Dermis blood vessel endothelial cell (primary cell): Measurements from ENCODE around the gene KCNMA1. TPM values are rescaled to one million over a fixed set of nuclear protein-coding genes. Genes with fewer than 3 reads are reported as not detected.

Experiments used
- DNase-seq: peaks from one replicate; pipeline ENCODE4 v3.0.0; 2010
- total RNA-seq: library from RNA; depleted of rRNA; stranded (reverse); fragments of >200 nt; gene quantifications from 2 replicates; pipeline ENCODE4 v1.2.3, GENCODE V29; 2014

Gene KCNMA1
- total RNA-seq, 1 donor from 2014 or later: under 0.01 TPM

DNA sequence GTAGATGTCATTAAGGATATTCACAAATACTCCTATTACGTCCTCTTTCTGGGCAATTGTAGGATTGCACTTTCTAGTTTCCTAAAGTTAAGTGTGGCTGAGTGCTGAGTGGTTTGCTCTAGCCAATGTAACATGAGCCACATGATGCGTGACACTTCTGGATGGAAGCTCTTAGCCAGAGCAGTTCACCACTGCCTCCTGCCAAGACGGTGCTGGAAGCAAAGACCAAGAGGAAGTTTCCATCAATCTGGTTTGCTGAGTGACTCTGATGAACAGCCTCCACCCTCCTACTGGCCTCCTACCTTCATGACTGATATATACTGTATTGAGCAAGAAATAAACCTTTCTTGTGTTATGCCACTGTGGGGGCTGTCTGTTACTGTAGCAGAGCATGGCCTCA, 318.1 kb downstream of the KCNMA1 start:
- DNase-seq: no peak

DNA sequence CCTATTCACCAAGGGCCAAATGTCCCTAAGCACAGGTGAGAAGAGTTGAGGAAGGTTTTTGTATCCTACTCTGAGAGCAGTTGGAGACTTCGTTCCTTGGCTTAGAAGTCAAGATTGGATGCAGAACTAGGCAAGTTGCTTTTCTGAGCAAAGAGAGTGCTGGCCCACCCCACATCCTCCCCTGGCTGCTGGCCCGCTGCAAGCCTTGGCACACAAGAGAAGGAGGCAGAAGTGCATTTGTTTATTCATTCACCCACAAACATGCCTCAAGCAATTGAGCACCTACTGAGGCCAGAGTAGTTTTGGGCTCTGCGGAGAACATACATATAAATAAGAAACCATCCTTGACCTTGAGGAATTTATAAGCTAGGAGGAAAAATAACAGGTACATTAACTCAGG, 318.9 kb downstream of the KCNMA1 start:
- no peak for DNase-seq

DNA sequence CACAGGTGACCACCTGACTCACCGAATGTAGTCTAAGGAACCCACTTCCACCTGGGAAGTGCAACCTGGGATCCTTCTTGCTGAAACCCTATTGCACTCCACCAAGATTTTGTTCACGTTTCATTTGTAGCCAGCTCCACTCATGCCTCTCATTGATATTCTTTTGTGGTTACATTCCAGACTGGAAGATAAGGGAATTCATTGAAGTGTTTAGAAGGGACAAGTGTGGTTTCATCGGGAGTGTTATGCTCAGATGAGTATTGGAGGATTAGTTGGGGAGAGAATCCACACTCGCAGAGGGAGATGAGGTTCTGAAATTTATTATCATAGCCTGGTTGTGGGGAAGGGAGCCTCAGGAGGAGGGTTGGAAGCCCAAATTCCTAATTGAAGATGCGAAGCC, 320.4 kb downstream of the KCNMA1 start:
- DNase-seq: no peak

DNA sequence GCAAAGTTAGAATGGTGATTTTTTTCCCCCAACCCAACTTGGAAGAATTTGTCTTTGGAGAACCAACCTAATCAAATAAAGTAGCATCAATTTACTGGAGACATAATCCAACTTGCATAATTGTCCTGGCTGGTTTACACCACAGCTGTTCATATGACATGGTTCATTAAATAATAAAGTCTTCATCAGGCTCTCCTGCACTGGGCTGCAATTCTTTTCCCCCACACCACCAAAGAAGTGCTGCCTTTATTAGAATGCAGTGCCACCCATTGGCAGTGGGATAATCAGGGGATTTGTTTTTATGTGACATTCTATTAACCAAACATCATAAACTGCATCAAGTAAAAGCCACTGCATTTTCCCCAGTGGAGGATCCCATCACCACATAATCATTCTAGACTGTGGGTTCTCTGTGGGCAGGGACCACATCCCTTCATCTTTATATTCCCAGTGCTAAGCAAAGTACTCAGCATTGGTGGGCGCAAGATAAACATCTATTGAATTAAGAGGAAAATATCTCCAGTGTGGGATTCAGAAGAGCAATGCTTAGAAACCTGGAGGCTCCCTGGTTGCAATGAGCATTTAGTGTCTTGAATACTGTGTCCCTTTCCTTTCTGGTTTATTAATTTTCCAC, 322.0 kb downstream of the KCNMA1 start:
- no peak for DNase-seq

- no peak for DNase-seq
Observed at GRCh38 chr10:77313066-77313750, 324.4 kb downstream of the KCNMA1 start.

DNA sequence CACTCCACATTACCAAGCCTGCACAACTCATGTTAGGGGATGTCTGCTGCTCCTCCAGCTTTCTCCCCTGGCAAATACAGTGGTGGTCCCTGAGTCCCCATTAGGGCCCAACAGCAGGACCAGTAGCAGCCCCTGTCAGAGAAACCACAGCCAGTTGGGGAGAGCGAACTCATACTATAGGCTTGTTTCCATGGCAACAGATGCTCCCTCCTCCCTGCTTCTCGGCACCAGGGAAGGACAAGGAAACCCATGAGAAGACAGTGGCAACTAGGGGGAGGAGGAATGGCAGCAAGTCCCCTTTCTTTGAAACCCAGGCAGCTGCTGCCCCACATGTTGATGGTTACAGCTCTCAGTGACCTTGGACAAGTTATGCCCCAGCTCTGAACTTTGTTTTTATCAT, 326.4 kb downstream of the KCNMA1 start:
- DNase-seq: no peak

GRCh38 chr10:77310288-77310840, 327.2 kb downstream of the KCNMA1 start:
- DNase-seq: no peak

DNA sequence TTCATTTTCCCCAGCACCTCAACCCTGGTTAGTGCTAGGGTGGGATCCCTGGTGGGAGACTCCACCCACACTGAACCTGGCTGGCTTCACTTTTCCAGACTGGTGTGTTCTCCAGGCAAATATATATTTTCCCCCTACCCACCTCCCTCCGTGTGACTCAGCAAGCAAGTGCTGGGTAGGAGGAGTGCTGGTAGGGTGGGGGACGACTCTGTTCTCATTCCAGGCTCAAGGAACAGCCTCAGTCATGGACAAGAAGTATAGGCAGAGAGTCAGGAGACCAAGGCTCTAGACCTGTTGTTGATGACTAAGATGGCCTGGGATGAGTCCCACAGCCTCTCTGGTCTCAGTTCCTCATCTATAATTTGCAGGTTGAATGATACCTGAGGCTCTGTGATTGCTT, 328.1 kb downstream of the KCNMA1 start:
- no peak for DNase-seq

DNA sequence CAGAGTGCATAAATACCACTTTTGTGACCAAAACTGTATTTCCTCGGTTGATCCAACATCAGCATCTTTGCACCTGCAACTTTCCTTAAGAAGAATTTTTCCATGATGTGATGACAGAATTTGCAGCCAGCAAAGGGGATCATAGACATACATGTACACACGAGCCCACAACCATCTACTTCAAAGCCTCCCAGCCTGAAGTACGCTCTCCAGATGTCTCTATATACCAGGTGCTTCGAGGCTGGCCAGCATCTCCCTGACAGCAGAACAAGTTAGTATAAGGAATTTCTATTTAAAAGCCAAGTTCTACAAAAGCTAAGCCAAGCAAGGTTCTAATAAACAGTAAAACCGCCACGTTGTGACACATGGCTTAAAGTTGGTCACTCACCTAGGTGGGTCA, 328.5 kb downstream of the KCNMA1 start:
- no peak for DNase-seq

DNA sequence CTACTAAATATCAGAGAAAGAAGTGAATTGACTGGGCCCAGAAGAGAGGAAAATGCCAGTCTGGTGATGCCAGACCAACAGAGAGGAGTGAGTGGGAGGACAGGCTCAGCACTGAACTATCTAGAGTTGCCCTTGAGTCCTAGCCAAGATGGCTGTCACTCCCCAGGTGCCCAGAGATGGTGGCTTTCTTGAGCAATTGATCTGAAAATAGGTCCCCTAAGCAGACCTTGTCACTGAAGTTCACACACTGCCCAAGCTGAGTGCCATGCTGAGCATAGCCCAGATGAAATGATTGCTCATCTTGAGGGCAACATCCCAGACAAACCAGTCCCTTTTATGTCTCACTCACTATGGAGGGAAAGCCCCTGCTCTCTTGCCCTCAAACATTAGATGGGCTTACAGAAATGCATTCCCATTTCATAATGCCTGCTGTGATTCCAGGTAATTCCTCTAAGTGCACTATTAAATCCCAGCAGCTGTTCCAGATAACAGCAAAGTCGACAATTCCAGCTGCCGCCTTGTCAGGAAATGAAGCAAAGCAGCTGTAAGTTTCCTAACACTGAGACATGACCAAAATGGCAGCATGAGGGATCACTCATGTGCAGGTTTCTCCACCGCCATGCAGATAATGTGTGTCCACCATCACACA, 329.4 kb downstream of the KCNMA1 start:
- DNase-seq: no peak

DNA sequence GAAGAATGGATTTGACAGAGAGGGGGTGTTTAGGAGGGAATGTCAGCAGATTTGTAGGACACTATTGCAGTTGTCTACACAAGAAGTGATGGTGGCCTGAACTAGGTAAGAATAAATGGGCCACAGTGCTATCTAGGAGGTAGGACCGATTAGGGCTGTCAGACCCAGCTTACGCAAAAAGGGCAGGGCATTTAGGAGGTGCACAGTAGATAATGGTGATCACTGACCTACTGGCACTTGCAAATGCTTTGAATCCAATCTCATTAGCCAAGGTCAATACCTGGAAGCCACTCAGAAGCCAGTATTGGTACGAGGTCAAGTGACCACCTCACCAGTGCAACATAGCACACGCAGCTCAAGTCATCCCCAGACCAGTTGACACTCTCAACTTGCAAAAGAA, 330.9 kb downstream of the KCNMA1 start:
- no peak for DNase-seq

GRCh38 chr10:77305650-77306632, 331.7 kb downstream of the KCNMA1 start:
- DNase-seq: no peak

DNA sequence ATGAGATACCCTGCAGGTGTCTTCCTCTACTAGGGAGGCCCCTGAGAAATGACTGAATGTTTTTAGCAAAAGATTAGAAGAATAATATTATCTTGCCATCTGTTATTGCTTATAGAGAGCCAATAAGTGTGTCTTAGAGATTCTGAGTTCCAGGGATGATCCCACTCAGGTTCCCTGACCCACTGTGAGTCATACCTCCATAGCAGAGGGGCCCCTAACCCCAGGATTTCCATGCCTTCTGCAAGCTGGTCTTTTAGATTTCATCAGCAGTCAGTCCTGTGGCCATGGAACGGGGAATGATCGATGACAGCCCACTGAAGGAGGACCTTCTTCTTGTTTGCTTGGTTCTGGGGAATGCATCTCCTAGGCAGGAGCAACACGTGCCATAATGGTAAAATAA, 333.4 kb downstream of the KCNMA1 start:
- no peak for DNase-seq

GRCh38 chr10:77301305-77301730, 336.3 kb downstream of the KCNMA1 start:
- DNase-seq: no peak

DNA sequence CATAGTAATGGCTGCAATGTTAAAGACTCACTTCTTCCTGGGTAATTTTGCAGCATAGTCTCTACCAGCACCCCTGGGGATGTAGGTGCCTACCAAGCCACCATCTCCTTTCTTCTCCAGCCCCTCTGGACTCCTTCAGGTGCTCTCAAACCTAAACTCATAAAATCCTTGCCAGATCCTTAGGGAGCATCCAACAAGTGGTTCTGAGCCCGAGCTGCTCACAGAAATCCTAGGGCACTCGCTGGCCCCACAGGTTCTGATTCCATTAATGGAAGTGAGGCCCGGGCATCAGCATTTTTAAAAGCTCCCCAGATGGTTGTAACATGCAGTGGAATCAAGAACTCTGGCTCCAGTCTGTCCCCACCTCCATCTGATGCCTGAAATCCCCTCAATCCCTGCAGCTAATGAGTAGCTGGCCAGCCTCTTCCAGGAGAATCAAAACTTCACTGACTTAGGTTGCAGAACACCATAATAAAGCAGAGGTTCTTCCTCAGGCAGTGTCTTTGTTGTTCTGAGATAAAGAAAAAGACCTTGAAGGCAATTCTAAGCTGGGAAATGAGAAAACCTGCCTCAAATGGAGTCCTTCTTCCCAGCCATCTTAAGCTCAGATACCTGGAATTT, 336.8 kb downstream of the KCNMA1 start:
- DNase-seq: no peak

- no peak for DNase-seq
Observed at GRCh38 chr10:77299320-77299719, 338.3 kb downstream of the KCNMA1 start.

- no peak for DNase-seq
Observed at GRCh38 chr10:77297393-77297739, 340.2 kb downstream of the KCNMA1 start.

DNA sequence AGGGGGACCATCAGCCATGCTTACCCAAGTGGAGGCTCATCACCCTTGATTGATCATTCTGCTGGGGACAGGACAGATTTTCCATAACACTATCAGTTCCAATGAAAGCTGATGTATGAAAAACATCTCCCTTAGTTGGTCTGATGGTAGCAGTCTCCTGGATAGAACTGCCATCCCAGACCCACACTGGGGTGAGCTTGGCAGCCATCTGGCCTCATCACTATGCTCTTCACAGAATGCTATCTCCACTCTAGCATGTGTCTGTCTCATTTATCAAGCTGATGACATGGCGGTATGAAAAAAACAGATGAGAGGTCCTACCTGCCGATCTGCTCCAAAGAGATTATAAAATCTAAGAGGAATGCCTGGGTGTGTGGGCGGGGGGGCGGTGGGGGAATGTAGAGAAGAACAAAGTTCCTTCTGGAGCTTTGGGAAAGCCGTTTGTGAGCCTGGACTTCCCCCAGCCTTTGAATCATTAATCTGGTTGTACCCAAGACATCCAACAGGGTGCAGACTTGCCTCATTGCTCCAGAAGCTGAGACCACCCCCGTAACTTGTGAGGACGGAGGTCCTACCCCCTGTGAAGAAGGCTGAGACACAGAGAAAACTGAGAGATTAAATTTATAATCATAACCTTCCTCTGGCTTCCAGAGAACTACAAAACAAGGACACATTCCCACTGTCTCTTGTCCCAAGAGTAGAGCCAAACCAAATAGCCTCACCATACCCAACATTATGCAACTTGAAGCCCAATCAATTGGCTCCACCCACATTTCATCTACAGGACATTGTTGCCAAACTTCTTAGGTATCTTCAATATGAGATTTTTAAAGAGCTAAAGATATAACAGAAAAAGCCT, 340.8 kb downstream of the KCNMA1 start:
- no peak for DNase-seq

- DNase-seq: no peak
Observed at GRCh38 chr10:77293773-77294172, 343.8 kb downstream of the KCNMA1 start.

DNA sequence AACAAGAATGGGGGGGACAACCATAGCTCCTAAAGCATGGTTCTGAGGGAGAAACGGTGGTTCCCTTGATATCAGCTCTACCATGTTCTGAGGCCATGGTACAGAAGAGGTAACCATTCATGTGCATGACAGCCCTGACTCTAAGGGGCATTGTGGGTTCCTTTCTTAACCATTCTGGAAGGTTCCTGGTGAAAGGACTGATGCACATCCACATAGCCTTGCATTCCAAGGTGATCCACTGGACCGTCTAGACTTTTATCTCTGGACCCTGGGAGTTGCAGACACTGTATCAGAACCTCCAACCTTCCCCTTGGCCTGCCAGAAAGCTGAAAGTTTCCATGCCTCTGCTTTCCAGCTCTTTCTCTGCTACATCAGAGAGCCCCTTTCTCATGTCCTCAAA, 344.3 kb downstream of the KCNMA1 start:
- DNase-seq: no peak
